HG03457 (cell line): ENCODE data around the gene NLGN1.

Source experiments
- ATAC-seq: cut with Tn5 transposase; IDR thresholded peaks from one replicate; pipeline ENCODE4 v1.9.1; 2021; ENCODE audit warnings: moderate number of reproducible peaks; ENCODE audit not compliant: unreplicated experiment

The NLGN1 gene

DNA sequence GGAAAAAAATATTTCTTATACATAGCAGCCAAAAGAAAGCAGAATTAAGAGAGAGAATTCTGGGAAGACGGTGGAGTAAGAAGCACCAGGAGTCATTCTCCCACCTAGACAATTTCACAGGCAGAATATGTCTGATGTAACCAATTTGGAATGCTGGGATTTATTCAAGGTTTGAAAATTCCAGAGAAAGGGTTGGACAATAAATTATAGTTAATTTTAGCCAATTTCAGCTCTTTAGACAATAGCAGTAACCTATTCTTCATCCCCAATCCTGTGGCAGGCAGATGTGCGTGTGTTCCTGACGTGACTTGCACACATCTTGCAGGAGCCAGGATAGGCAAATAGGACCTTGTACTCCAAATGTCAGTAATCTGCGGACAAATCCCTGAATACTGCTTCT, 920.6 kb downstream of the NLGN1 start:
- ATAC-seq, result no peak

DNA sequence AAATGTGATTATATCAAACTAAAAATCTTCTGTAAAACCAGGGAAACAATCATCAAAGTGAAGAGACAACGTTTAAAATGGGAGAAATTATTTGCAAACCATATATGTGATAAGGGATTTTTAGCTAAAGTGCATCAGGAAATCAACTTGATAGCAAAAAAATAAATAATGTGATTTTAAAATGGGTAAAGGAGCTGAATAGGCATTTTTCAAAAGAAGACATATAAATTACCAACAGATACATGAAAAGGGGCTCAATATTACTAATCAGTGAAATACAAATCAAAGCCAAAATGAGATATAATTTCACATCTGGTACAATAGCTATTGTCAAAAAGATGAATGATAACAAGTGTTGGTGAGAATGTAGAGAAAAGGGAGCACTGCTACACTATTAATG, 924.0 kb downstream of the NLGN1 start:
- no peak for ATAC-seq

DNA sequence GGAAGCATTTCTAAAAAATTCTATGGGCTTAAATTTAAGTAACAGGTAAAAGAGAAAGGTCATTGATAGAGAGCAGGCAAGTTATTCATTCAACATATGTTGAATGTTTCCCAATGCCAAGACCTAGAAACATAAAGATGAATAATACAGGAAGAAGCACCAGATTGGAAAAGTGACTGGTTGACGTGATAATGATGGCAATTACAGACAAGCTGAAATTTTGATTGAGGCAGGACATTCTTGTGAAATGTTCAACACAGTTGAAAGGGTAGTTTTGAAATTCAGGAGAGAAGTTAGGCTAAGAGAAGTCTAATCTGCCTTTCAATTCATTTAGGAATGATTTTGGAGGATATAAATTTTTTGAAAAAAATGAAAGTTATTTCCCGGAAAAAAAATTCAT, 925.2 kb downstream of the NLGN1 start:
- ATAC-seq, result no peak

DNA sequence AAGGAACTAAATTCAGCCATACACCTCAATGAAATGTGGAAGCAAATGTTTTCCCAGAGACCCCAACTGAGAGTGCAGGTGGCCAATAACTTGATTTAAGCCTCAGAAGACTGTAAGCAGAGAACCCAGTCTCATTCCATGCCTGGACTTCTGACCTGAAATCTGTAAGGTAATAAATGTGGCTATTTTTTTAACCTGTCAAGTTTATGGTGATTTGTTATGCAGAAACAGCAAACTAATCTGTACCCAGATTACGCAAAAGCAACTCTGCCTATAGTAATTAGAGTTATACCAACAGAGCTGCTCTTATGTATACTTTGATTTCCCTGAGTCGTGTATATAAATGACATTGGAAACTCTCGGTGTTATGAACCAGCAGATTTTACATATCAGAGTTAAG, 927.6 kb downstream of the NLGN1 start:
- no peak for ATAC-seq

GRCh38 chr3:174325834-174326700, 928.5 kb downstream of the NLGN1 start:
- no peak for ATAC-seq

DNA sequence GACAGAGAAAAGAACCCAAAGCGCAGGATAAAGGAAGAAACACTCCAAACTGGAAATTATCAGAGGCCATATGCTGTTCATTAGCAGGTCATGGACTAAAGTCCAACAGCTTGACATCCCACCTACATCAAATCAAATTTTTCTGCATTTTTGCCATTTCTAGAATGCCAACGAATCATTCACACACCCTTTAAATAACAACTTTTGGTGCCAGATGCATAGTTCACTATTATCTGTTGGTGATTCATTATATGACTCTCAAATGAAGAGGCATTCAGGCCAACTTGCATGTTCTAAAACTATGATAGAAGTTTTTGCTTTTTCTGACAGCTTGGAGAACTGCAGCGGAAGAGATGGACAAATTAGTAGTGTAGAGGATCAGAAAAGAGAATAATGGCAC, 931.8 kb downstream of the NLGN1 start:
- no peak for ATAC-seq

GRCh38 chr3:174330303-174330702, 932.8 kb downstream of the NLGN1 start:
- ATAC-seq, result no peak

GRCh38 chr3:174331095-174331800, 933.7 kb downstream of the NLGN1 start:
- no peak for ATAC-seq

DNA sequence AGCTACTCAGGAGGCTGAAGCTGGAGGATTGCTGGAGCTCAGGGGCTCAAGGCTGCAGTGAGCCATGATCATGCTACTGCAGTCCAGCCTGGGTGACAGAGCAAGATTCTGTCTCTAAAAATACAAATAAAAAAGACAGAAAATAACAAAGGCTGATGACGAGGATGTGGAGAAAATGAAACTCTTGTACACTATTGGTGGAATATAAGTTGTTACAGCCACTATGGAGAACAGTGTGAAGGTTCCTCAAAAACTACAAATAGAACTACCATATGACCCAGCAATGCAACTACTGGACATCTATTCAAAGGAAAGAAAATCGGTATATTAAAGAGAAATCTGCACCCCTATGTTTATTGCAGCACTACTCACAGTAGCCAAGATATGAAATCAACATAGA, 934.8 kb downstream of the NLGN1 start:
- ATAC-seq, result no peak

DNA sequence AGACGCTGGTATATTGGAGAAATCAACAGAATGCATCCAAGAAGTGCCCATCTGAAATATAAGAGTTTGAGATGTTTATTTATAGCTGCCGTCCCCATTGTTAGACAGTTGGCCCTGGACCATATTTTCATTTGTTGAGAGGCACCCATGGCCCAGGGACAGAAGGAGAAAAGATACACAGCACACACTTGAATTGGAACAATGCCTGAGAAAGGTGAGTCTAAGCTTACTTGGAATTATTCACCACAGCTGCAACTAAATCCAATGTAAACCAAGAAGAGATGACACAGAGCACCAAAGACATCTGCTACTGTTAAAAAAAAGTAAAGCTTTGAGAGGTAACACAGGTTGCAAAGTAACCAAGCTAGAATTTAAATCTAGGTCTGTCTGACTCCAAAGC, 936.1 kb downstream of the NLGN1 start:
- no peak for ATAC-seq

GRCh38 chr3:174334111-174334510, 936.6 kb downstream of the NLGN1 start:
- ATAC-seq, result no peak

DNA sequence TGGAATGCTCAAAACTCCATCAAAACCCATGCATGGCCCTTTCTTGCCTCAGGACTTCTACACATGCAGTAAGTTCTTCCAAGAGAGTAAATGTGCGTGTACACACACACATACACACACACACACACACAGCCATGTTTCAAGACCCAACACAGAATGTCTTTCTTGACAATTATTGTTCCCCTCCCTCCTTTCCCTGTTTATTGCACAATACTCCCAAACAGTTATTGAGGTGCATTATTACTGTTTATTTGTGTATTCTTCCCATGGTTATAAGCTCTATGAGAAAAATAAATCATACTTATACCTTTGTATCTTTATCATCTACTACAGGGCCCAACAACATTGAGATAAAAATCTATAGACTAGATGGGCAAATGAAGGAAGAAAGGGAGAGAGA, 937.8 kb downstream of the NLGN1 start:
- no peak for ATAC-seq

DNA sequence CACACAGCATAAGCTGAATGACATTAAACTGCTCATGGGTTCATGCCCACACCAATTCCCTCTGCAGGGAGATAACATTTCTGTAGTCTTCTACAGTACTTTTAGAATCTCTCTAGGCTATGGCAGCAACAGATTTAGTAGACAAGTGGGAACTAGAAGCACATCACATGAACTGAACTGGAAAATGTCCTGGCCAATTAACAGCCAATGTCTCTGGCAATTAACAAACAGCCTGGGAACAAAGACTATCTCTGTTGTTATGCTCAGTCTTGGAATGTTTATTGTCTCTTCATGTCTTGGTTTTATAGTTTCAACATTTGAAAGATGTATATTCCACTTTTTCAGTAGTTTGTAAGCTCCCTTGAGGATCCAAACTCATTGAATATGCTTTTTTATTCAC, 938.4 kb downstream of the NLGN1 start:
- ATAC-seq, result no peak
